Ascending aorta (tissue), 2 donors: ENCODE measurements around the gene IGIP. TPM values are rescaled to one million over a fixed set of nuclear protein-coding genes. Genes with fewer than 3 reads are reported as not detected.

Experiments
- DNase-seq, 2 donors: peaks; one replicate each; pipeline ENCODE4 v3.0.0-alpha.2; 2019; ENCODE audit warnings: low spot score in 2 of 2
- H3K27ac ChIP-seq, 2 donors: fragments of 200-600 bp; sonication (generic); one replicate each; pipeline ENCODE4 v1.5.1; 2016 to 2017; ENCODE audit warnings: mild to moderate bottlenecking in 1 of 2
- H3K27me3 ChIP-seq: fragments of 200-600 bp; sonication (generic); one replicate; pipeline ENCODE4 v1.5.1; 2017
- H3K36me3 ChIP-seq, 2 donors: fragments of 200-600 bp; sonication (generic); one replicate each; pipeline ENCODE4 v1.5.1; 2016
- H3K4me1 ChIP-seq, 2 donors: fragments of 200-600 bp; sonication (generic); one replicate each; pipeline ENCODE4 v1.5.1; 2016 to 2017; ENCODE audit warnings: mild to moderate bottlenecking in 1 of 2
- H3K4me3 ChIP-seq, 2 donors: fragments of 200-600 bp; sonication (generic); one replicate each; pipeline ENCODE4 v1.5.1; 2016 to 2017; ENCODE audit warnings: mild to moderate bottlenecking in 1 of 2
- H3K9me3 ChIP-seq, 2 donors: fragments of 200-600 bp; sonication (generic); one replicate each; pipeline ENCODE4 v1.5.1; 2016
- CTCF ChIP-seq, 3 experiments: fragments of 200-600 bp in 2 of 3; fragments of 450-650 bp in 1 of 3; sonication (generic) in 2 of 3; IDR thresholded peaks; one replicate each; pipeline ENCODE4 v1.5.1; 2016 to 2019; ENCODE audit warnings: antibody characterized with exemption in 3 of 3, mild to moderate bottlenecking in 1 of 3, moderate library complexity in 1 of 3
- intact Hi-C: fragments of 100-400 bp; cut with DNase I; formaldehyde crosslinking; loops from one replicate; pipeline ENCODE4 v1.15.1; 2023
- total RNA-seq: library from RNA; depleted of rRNA; stranded (reverse); fragments of >200 nt; gene quantifications from one replicate; pipeline ENCODE4 v1.1.0, GENCODE V29; 2016

The IGIP gene
- total RNA-seq, 1 donor from 2014 or later: 5.6 TPM

- H3K27ac ChIP-seq: no peak overlapping the region
- intact Hi-C loops: no loop called here
- H3K4me3 ChIP-seq: no peak overlapping the region
- H3K4me1 ChIP-seq: no peaks in the 10 kb centered on the region
- no peak for TF ChIP-seq CTCF (IDR thresholded peaks at IDR 0.05)
- H3K36me3 ChIP-seq: no peaks in the 10 kb centered on the region
- DNase-seq: no peak
- H3K27me3 ChIP-seq: no peaks in the 10 kb centered on the region
- peaks cover 0 to 12% of the 10 kb centered on the region in 2 donors for H3K9me3 ChIP-seq
These were observed 35.5 kb upstream of the IGIP start for GRCh38 chr5:140090251-140090650.

- Histone ChIP-seq H3K4me3 (no peak overlapping the region), H3K4me1 (no peaks in the 10 kb centered on the region), H3K36me3 (no peaks in the 10 kb centered on the region), H3K27ac (no peak overlapping the region), H3K27me3 (no peaks in the 10 kb centered on the region), H3K9me3 (peaks cover 0 to 12% of the 10 kb centered on the region in 2 donors)
- no peak for TF ChIP-seq CTCF (IDR thresholded peaks at IDR 0.05)
- intact Hi-C loops: no loop called here
- no peak for DNase-seq
These were observed 32.6 kb upstream of the IGIP start for GRCh38 chr5:140093179-140093578.

GRCh38 chr5:140093866-140094265, 31.9 kb upstream of the IGIP start:
- Histone ChIP-seq H3K27me3 (no peaks in the 10 kb centered on the region), H3K4me1 (no peaks in the 10 kb centered on the region), H3K27ac (no peak overlapping the region), H3K9me3 (peaks cover 0 to 12% of the 10 kb centered on the region in 2 donors), H3K36me3 (no peaks in the 10 kb centered on the region), H3K4me3 (no peak overlapping the region)
- no peak for DNase-seq
- intact Hi-C loops: no loop called here
- TF ChIP-seq CTCF (IDR thresholded peaks at IDR 0.05): no peak

GRCh38 chr5:140094889-140095288, 30.8 kb upstream of the IGIP start:
- no peak for DNase-seq
- Histone ChIP-seq H3K9me3 (peaks cover 0 to 10% of the 10 kb centered on the region in 2 donors), H3K27ac (no peak overlapping the region), H3K36me3 (no peaks in the 10 kb centered on the region), H3K4me1 (no peaks in the 10 kb centered on the region), H3K27me3 (no peaks in the 10 kb centered on the region), H3K4me3 (no peak overlapping the region)
- intact Hi-C loops: no loop called here
- TF ChIP-seq CTCF (IDR thresholded peaks at IDR 0.05): no peak

- H3K4me3 ChIP-seq: no peak overlapping the region
- intact Hi-C loops: no loop called here
- peaks cover 0 to under 1% of the 10 kb centered on the region in 2 donors for H3K4me1 ChIP-seq
- TF ChIP-seq CTCF (IDR thresholded peaks at IDR 0.05): no peak
- H3K27me3 ChIP-seq: no peaks in the 10 kb centered on the region
- H3K36me3 ChIP-seq: no peaks in the 10 kb centered on the region
- H3K9me3 ChIP-seq: no peaks in the 10 kb centered on the region
- H3K27ac ChIP-seq: no peak overlapping the region
- no peak for DNase-seq
These were observed 24.6 kb upstream of the IGIP start for GRCh38 chr5:140101179-140101578.

GRCh38 chr5:140103154-140103553, 22.6 kb upstream of the IGIP start:
- intact Hi-C loops: no loop called here
- Histone ChIP-seq H3K4me1 (peaks cover 0 to 9% of the 10 kb centered on the region in 2 donors), H3K27ac (no peak overlapping the region), H3K36me3 (no peaks in the 10 kb centered on the region), H3K4me3 (no peak overlapping the region), H3K27me3 (no peaks in the 10 kb centered on the region), H3K9me3 (no peaks in the 10 kb centered on the region)
- TF ChIP-seq CTCF (IDR thresholded peaks at IDR 0.05): no peak
- DNase-seq: no peak
